Right lobe of liver (tissue), 4 donors: ENCODE results near the gene DLL4.

Source experiments
- POLR2A ChIP-seq: fragments of 450-650 bp; IDR thresholded peaks from one replicate; pipeline ENCODE4 v1.6.1; 2017; ENCODE audit warnings: antibody characterized with exemption, mild to moderate bottlenecking
- TF ChIP-seq, protein P1 (sequence below), 4 donors: fragments of 200-600 bp in 3 of 4; fragments of 450-650 bp in 1 of 4; IDR thresholded peaks; one replicate each; pipeline versions ENCODE4 v1.5.1 to v1.8.0; 2016 to 2022; ENCODE audit warnings: antibody characterized with exemption in 4 of 4, mild to moderate bottlenecking in 2 of 4
- donor health status: DM: no; HTN: no; CAD: no.
- donor health status: DM: no; HTN: no; CAD: no.
- donor health status: DM: no; HTN: yes; CAD: no.

DNA sequence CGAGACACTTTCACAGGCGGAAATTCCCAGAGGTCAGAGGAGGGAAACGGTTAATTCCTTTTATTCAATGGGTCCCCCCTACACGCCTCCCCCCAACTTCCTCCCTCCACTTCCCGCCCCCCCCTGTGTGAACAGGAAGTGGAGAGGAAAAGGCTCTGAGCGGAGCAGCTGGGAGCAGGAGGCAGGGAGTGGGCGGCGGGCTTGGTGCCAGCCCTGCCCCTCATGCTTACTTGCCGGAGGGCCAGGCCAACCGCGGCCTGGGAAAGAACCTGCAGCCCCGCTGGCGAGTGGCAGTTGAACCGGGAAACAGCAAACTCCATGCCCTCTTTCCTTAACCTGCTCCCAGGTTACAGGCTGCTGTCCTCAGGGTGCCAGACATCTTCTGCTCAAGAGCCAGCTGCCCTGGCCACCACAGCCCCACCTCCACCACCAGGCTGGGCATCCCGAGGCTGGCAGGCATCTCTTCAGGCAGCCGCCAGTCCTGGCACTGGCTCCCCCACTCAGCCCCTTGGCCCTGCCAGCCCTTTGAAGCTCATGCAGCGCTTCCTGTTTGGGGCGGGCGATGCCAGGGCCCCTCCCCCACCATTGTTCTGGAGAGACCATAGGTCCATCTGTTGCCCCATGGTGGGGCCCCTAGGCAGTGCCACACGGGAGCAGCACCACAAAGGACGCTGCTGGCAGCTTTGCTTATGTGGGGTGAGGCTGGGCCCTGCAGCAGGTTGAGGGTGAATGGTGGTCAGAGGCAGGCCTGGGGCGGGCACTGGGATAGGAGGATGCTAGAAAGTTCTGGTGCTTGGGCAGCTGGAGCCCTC is 21.9 kb upstream of the DLL4 start:
- TF ChIP-seq, protein P1, sequence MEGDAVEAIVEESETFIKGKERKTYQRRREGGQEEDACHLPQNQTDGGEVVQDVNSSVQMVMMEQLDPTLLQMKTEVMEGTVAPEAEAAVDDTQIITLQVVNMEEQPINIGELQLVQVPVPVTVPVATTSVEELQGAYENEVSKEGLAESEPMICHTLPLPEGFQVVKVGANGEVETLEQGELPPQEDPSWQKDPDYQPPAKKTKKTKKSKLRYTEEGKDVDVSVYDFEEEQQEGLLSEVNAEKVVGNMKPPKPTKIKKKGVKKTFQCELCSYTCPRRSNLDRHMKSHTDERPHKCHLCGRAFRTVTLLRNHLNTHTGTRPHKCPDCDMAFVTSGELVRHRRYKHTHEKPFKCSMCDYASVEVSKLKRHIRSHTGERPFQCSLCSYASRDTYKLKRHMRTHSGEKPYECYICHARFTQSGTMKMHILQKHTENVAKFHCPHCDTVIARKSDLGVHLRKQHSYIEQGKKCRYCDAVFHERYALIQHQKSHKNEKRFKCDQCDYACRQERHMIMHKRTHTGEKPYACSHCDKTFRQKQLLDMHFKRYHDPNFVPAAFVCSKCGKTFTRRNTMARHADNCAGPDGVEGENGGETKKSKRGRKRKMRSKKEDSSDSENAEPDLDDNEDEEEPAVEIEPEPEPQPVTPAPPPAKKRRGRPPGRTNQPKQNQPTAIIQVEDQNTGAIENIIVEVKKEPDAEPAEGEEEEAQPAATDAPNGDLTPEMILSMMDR (IDR thresholded peaks at IDR 0.05): no peak
- no peak for TF ChIP-seq POLR2A
